Limb (tissue), 2 donors: Measurements from ENCODE around the gene ZNF431.
"Not testable (repeated sequence)": the region's sequence is repeated elsewhere in the genome, so short reads cannot be mapped to it uniquely, and the experiment has no call there.

Experiments
- DNase-seq, 2 donors: peaks; one replicate each; pipeline ENCODE4 v3.0.0-alpha.2; 2016; ENCODE audit errors: extremely low spot score in 2 of 2

Gene ZNF431

DNA sequence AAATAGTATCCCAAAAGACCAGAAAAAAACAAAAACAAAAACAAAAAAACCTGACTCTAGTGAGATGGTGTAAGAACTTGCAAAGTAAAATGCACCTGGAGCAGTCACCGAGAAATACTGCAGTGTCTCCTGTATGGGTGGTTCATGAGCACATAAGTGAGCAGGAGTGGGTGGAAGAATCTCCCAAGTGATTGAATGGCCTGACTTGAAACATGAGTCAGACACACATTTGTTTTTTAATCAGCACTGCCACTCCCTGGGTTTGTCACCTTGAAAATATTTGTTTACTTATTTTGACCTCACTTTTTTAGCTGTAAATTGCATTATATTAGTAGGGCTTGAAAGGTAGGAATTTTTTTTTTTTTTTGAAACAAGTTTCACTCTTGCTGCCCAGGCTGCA lies 2.0 kb downstream of the ZNF431 start:
- DNase-seq = no peak

DNA sequence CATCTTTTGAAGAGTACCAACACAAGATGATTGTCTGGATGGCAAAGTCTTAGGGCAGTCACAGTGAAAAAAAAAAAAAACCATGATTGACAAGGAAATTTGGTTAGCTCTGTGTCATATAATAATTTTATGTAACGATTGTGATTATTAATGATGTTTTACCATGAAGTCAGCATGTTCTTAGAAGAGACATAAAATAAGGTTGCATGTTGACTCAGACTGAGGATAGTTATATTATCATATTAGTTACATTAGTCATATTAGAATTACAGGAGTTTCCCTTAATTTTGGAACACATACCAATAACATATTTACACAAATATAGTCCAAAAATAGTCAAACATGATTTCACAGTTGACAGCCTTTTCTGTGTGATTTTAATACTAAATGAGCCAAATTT lies 5.7 kb downstream of the ZNF431 start:
- no peak for DNase-seq

DNA sequence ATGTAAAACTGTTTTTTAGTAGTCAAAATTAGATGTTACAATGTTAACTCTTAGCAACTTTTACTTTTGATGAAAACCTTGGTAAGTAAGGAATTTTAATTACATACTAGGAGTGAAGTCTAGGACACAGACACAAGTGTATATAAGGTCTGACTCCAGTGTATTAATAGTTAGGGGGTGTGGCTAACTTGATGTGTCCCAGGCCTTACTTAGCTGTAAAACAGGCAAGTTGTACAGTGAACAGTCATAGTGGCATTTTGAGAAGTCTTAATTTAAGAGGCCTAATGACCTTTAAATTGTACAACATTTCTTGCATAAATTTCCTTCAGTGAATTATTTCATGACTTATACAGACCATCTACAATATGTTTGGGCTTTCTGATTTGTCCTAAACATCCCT lies 6.8 kb downstream of the ZNF431 start:
- DNase-seq = no peak

DNA sequence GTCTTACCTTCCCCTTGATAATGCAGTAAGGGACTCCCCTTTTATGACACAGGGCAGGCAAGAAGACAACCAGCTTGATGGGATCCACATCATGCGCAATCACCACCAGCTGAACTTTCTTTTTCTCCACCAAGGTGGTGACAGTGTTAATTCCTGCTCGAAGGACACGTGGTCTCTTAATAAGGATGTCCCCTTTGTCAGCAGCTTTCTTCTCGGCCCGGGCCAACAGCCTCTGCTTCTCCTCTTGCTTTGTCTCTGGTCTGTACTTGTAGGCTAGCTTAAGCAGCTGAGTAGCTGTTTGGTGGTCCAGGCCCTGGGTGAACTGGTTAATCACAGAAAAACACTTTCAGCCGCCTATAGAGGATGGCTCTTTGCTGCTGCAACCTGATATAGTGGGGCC lies 8.0 kb downstream of the ZNF431 start:
- no peak for DNase-seq

DNA sequence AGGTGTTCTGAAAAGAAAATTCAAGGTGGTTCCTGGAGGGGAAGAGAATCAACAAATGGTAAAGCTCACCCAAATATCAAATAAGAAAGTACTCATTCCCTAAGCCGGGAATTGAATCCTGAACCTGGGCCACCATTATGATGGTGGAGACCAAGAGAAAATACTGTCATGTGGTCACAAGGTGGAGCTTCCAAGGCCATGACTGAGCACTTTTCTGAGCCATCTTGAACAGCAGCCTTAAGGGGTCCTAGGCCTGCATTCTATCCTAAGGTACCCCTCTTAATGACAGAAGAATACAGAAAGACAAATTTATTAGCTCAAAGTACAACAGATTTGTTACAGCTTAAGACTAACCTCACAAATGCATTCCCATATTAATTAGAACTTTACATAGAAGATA lies 9.6 kb downstream of the ZNF431 start:
- no peak for DNase-seq

DNA sequence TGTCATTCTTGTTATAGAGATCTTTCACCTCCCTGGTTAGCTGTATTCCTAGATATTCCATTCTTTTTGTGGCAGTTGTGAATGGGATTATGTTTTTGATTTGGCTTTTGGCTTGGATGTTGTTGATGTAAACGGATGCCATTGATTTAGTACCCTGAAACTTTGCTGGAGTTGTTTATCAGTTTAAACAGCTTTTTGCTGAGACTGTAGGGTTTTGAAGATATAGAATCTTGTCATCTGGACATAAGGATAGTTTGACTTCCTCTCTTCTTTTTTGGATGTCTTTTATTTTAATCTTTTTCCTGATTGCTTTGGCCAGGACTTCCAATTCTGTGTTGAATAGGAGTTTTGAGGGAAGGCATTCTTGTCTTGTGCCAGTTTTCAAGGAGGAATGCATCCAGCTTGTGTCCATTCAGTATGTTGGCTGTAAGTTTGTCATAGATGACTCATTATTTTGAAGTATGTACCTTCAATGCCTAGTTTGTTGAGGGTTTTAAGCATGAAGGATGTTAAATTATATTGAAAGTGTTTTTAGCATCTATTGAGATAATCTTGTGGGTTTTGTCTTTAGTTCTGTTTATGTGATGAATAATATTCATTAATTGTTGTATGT lies 16.8 kb downstream of the ZNF431 start:
- DNase-seq = no peak

DNA sequence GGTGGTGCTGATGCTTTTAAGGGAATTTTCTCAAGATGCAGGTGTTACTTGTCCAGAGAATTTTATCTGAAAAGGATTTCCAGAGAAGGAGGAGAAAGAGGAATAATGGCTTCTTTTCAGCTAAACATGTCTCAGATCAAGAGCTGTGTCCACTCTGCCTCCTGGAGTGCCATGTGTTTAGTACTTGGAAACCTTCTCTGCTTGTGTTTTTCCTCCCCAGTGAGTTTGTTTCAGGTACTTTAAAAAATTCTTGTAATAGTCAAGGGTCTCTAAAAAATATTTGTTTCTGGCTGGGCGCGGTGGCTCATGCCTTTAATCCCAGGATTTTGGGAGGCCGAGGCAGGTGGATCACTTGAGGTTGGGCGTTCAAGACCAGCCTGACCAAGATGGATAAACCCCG lies 22.7 kb downstream of the ZNF431 start:
- DNase-seq = no peak

DNA sequence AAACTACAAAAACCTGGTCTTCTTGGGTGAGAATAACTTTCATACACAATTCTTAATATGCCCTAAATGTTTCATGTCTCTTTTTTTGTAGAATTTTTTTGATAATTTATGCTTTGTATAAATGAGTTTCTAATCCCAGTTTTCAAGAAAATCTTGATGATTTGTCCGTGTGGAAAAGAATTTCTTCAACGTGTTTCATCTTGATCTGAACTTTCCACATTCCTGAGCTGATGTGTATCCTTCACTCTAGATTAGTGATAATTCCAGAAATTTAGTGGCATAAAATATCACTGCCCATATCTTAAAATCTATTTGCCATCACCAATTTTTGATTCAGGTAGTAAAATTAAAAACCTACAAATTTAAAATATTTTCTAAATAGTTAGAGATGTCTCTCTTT lies 24.6 kb downstream of the ZNF431 start:
- DNase-seq = no peak

DNA sequence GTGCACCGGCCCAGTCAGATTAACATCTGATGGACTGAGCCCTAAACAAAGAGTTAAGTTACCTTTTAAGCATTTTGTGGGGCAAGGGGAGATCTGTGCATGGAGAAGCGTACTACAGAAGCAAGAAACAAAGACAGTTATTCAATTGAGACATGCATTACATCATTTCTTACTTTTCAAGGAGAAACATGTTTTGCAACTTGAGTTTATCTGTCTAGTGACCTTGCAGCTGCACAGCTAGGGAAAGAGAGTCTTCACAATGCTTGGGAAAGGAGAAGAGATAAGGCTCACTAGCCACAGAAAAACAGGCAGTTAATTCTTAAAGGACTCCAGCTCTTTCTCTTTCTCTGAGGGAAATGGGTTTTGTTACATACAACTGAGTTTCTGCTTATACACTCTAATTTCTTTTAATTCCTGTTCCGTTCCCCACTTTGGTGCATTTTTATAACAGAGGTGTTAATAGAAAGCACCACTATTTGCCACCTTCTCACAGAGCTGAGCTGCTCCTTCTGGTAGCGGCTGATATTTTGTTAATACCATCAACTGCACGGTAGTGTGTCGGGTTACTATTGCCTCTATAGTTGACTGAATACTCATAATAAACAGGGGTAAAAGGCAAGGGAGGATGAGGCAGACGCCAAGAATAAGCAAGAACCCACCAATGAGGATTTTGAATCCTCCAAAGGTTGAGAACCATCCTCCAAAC lies 55.9 kb downstream of the ZNF431 start:
- DNase-seq = no peak

DNA sequence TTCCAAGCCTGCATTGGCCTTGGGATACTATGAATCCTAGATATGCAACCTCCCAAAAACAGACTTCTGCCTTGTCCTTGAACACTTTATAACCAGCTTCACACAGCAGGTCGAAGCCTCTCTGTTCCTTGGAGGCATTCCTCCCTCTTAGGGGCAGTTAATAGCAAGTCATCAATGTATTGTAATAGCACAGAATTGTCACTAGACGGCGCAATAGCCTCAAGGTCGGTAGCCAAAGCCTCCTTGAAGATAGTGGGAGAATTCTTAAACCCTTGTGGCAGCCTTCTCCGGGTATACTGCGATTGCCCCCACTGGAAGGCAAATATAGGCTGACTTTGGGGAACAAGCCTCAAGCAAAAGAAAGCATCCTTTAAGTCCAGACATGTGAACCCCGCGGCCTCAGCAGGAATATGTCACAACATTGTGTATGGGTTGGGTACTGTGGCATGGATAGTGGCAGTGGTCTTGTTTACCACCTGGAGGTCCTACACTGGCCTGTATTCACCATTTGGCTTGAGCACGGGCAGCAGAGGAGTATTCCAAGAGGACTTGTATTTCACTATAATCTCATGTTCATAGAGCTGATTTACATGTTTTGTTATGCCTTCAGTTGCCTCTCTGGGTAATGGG lies 61.1 kb downstream of the ZNF431 start:
- DNase-seq = no peak

DNA sequence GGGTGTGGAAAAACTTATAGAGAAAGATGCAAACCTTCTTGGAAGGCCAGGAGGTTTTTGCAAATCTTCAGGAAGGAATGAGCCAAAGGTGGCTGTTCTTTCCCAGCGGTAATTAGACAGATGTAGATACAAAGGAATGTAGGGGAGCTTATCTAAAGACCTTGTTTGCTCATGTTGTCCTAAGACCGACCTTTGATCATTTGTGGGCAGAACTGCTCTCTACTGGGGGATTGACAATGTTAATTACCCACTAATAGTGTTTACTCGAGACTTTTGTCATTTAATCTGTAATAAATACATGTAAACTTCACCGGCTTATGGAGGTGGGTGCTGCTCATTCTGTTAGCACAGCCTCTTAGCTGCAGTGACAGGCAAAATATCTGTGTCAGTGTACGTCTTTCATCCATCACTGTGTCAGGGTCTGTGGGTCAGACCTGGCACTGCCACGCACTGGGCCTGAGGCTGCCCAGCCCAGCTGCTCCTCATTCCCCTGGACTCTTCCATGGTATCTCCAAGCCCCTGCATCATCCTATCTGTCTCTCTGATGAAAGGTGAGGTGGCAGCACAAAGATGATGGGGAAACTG lies 68.3 kb downstream of the ZNF431 start:
- no peak for DNase-seq

DNA sequence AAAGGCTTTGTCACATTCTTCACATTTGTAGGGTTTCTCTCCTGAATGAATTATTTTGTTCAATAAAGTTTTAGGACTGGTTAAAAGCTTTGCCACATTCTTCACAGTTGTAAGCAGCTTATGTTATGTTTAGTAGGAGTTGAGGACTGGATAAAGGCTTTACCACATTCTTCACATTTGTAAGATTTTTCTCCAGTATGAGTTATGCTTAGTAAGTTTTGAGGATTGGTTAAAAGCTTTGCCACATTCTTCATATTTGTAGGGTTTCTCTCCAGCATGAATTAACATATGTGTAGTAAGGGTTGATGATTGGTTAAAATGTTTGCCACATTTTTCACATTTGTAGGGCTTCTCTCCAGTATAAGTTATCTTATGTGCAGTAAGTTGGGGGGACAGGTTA lies 79.9 kb downstream of the ZNF431 start:
- no peak for DNase-seq

DNA sequence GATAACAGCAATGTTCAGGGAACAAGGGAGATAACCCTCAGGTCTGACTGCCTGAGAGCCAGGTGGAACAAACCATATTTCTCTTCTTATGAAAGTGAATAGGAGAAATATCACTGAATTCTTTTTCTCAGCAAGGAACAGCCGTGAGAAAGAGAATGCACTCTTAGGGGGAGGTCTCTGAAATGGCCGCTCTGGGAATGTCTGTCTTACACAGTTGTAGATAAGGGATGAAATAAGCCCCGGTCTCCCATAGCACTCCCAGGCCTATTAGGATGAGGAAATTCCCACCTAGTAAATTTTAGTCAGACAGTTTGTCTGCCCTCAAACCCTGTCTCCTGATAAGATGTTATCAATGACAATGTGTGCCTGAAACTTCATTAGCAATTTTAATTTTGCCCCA lies 88.1 kb downstream of the ZNF431 start:
- not testable (repeated sequence) for DNase-seq

DNA sequence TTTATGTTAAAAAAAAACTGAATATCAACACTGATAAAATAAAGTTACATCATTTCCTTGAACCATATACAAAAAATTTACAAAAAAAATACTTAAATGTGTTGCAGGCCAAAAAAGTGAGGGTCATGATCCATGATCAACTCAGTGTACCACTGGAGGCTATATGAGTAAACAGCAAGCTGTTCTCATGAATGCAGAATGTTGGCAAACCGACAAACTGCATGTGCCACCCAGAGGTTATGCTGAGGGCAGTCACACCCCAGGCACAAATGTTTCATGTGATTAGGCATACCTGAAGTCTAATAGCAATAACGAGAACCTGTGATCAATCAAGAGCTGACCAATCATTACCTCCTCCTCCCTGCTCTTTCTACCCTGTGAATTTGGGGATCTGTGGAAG lies 91.9 kb downstream of the ZNF431 start:
- DNase-seq = no peak

DNA sequence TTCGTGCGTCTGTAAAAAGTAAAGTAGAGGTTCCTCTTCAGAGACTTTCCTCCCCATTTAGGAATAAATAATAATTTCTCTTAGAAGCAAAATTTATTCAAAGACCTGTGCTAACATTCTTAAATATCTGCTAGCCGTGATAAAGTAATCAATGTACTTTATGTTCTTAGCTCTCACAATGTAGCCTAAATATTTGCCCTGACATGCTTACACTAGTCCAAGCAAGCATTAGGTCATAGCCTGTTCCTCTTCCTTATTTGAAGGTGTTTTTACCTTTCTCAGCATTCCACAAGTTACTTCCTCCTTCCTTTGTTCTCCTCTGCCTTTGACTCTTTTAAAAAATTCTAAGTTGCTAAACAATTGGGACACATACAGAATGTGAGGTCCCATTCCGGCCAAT lies 94.9 kb downstream of the ZNF431 start:
- not testable (repeated sequence) for DNase-seq

DNA sequence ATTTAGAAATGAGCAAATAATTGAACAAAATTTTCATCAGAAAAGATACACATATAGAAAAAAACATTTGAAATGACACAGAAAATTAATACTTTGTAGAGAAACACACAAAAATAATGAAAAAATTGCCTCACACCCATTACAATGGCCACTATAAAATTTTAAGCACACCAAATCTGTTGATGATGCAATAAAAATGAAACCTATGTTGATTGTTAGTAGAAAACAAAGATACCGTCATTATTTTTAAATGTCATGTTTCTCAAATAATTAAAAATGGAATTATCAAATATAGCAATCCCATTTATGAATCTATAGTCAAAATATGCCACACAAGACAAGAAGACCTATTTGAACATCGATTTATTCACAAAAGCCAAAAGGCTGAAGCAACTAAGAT lies 96.8 kb downstream of the ZNF431 start:
- DNase-seq = no peak
